ENCODE measurements around the gene GRB2. TPM values are rescaled to one million over a fixed set of nuclear protein-coding genes. Genes with fewer than 3 reads are reported as not detected.
"Not testable (repeated sequence)": the region's sequence is repeated elsewhere in the genome, so short reads cannot be mapped to it uniquely, and the experiment has no call there.

Gene GRB2
- total and polyA plus RNA-seq, 4 donors: 51.0 to 198 (median 114) TPM

- 88 to 92% methylated on average over 5 of the region's 5 CpGs for WGBS, 2 donors
- no peak for ATAC-seq (ENCODE audit: insufficient read depth, low FRiP score)
- Histone ChIP-seq H3K36me3 (ENCODE audit: control insufficient read depth in 4 of 4, insufficient read depth in 4 of 4, low read length in 4 of 4) (peaks cover 0 to 9% (median 1%) of the 10 kb centered on the region in 4 donors), H3K9me3 (ENCODE audit: control insufficient read depth in 4 of 4, insufficient read depth in 3 of 4, low read length in 3 of 4) (no peaks in the 10 kb centered on the region), H3K9ac (ENCODE audit: insufficient read depth in 1 of 2, low read length in 2 of 2) (no peak overlapping the region), H3K27me3 (ENCODE audit: control insufficient read depth in 3 of 3, insufficient read depth in 3 of 3, low read length in 2 of 3) (no peaks in the 10 kb centered on the region), H3K27ac (ENCODE audit: low read depth in 1 of 2, low read length in 1 of 2) (no peak overlapping the region), H3K4me1 (ENCODE audit: control insufficient read depth in 5 of 5, insufficient read depth in 5 of 5, low read length in 5 of 5) (peaks cover 0 to 31% (median 0%) of the 10 kb centered on the region in 5 donors), H3K4me3 (no peak overlapping the region)
- TF ChIP-seq CTCF (IDR thresholded peaks at IDR 0.05; ENCODE audit: control extremely low read depth, extremely low read depth): no peak
- no peak for DNase-seq
Observed at GRCh38 chr17:75371981-75372380, 33.5 kb downstream of the GRB2 start.

- Histone ChIP-seq H3K4me3 (no peak overlapping the region), H3K4me1 (ENCODE audit: control insufficient read depth in 5 of 5, insufficient read depth in 5 of 5, low read length in 5 of 5) (peaks cover 0 to 31% (median 0%) of the 10 kb centered on the region in 5 donors), H3K9me3 (ENCODE audit: control insufficient read depth in 4 of 4, insufficient read depth in 3 of 4, low read length in 3 of 4) (no peaks in the 10 kb centered on the region), H3K9ac (ENCODE audit: insufficient read depth in 1 of 2, low read length in 2 of 2) (no peak overlapping the region), H3K27me3 (ENCODE audit: control insufficient read depth in 3 of 3, insufficient read depth in 3 of 3, low read length in 2 of 3) (no peaks in the 10 kb centered on the region), H3K36me3 (ENCODE audit: control insufficient read depth in 4 of 4, insufficient read depth in 4 of 4, low read length in 4 of 4) (peaks cover 0 to 5% (median 1%) of the 10 kb centered on the region in 4 donors), H3K27ac (ENCODE audit: low read depth in 1 of 2, low read length in 1 of 2) (no peak overlapping the region)
- TF ChIP-seq CTCF (IDR thresholded peaks at IDR 0.05; ENCODE audit: control extremely low read depth, extremely low read depth): no peak
- no peak for DNase-seq
- WGBS, 2 donors: 61 to 67% methylated on average over 6 of the region's 6 CpGs
- peak; percentile 27 for ATAC-seq (ENCODE audit: insufficient read depth, low FRiP score)
Observed at GRCh38 chr17:75371339-75371738, 34.1 kb downstream of the GRB2 start.

DNA sequence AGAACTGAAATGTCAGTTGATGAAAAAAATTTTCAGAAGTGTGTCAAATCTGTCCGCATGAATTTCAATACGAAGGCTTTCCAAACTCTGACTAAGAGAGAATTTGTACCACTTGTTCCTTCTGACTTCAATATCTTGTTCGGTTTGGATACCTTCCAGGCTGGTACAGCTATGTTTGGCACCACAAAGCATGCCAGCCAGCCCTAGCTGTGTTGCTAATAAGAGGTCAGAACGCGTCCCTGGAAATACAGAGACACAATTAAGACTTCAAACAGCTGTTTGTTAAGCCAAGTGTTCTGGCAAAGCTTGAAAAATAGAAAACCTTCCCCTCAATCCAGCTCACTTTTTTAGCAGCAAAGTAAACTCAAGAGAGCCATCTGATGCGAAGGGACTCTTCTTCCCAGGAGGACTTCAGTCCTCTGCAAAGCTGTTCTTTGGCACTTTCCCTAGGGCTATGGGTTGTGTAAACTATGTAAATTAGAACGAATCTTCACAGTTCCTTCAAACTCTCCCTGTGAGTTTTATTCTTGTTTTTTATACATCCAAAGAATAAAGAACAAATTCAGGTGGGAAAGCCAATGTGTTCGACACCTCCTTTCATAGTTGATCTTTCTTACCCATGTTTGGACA, 35.1 kb downstream of the GRB2 start:
- peak overlapping the region in 1 of 2 donors; percentile 80 for H3K27ac ChIP-seq (ENCODE audit: low read depth in 1 of 2, low read length in 1 of 2)
- H3K9ac ChIP-seq (ENCODE audit: insufficient read depth in 1 of 2, low read length in 2 of 2): no peak overlapping the region
- no peaks in the 10 kb centered on the region for H3K9me3 ChIP-seq (ENCODE audit: control insufficient read depth in 4 of 4, insufficient read depth in 3 of 4, low read length in 3 of 4)
- peaks cover 0 to 36% (median 0%) of the 10 kb centered on the region in 5 donors for H3K4me1 ChIP-seq (ENCODE audit: control insufficient read depth in 5 of 5, insufficient read depth in 5 of 5, low read length in 5 of 5)
- H3K27me3 ChIP-seq (ENCODE audit: control insufficient read depth in 3 of 3, insufficient read depth in 3 of 3, low read length in 2 of 3): no peaks in the 10 kb centered on the region
- peaks cover 0 to 4% (median 1%) of the 10 kb centered on the region in 4 donors for H3K36me3 ChIP-seq (ENCODE audit: control insufficient read depth in 4 of 4, insufficient read depth in 4 of 4, low read length in 4 of 4)
- no peak for ATAC-seq (ENCODE audit: insufficient read depth, low FRiP score)
- no peak for DNase-seq
- TF ChIP-seq CTCF (IDR thresholded peaks at IDR 0.05; ENCODE audit: control extremely low read depth, extremely low read depth): no peak
- no peak overlapping the region for H3K4me3 ChIP-seq
- 63 to 72% methylated on average over 8 of the region's 8 CpGs for WGBS, 2 donors

- ATAC-seq (ENCODE audit: insufficient read depth, low FRiP score); H3K9me3 ChIP-seq (ENCODE audit: control insufficient read depth in 4 of 4, insufficient read depth in 3 of 4, low read length in 3 of 4); H3K27me3 ChIP-seq (ENCODE audit: control insufficient read depth in 3 of 3, insufficient read depth in 3 of 3, low read length in 2 of 3); DNase-seq; H3K36me3 ChIP-seq (ENCODE audit: control insufficient read depth in 4 of 4, insufficient read depth in 4 of 4, low read length in 4 of 4); H3K4me3 ChIP-seq; H3K27ac ChIP-seq (ENCODE audit: low read depth in 1 of 2, low read length in 1 of 2); H3K9ac ChIP-seq (ENCODE audit: insufficient read depth in 1 of 2, low read length in 2 of 2): not testable (repeated sequence)
- 87 to 92% methylated on average over 25 of the region's 25 CpGs for WGBS, 2 donors
- H3K4me1 ChIP-seq (ENCODE audit: control insufficient read depth in 5 of 5, insufficient read depth in 5 of 5, low read length in 5 of 5): peaks cover 0 to 46% (median 0%) of the 10 kb centered on the region in 5 donors
Observed at GRCh38 chr17:75367838-75368789, 37.4 kb downstream of the GRB2 start.

Data from lung (tissue), 12 donors.